T-cell (primary cell): Measurements from ENCODE around the gene ACACA. TPM values are rescaled to one million over a fixed set of nuclear protein-coding genes. Genes with fewer than 3 reads are reported as not detected.
A peak's percentile ranks its signal among the peaks of the same experiment; 100 is the strongest.
"Not testable (repeated sequence)": the region's sequence is repeated elsewhere in the genome, so short reads cannot be mapped to it uniquely, and the experiment has no call there.

ENCODE experiments used
- ATAC-seq, 4 experiments: fragments of 200-7000 bp in 3 of 4; fragments of 150-1000 bp in 1 of 4; cut with Tn5 transposase; replicated peaks in 1 of 4; 1 replicate in 3 of 4; 2 replicates in 1 of 4; pipeline ENCODE4 v1.10.0; 2021; ENCODE audit warnings: moderate library complexity in 3 of 4, mild to moderate bottlenecking in 2 of 4, moderate number of reproducible peaks in 1 of 4
- CTCF ChIA-PET, 2 donors: fragments of 300-600 bp; sonication (Branson Sonifier 250); formaldehyde crosslinking; loops; one replicate each; lab custom pipeline; 2022; ENCODE audit warnings: antibody characterized with exemption in 2 of 2; lab: Charles Lee
- POLR2A ChIA-PET, 2 donors: fragments of 300-600 bp; sonication (Branson Sonifier 250); formaldehyde crosslinking; loops; one replicate each; lab custom pipeline; 2022; ENCODE audit warnings: antibody characterized with exemption in 2 of 2; lab: Charles Lee
- DNase-seq, 35 experiments: peaks; one replicate each; pipeline versions ENCODE4 v3.0.0 to v3.0.0-alpha.2; 2013 to 2023
- H3K27ac ChIP-seq: one replicate; pipeline ENCODE4 v1.5.1; 2013; ENCODE audit warnings: low read length
- H3K27me3 ChIP-seq, 2 experiments: replicated peaks in 1 of 2; 1 replicate in 1 of 2; 2 replicates in 1 of 2; pipeline versions ENCODE4 v1.6.1 to v1.7.0; 2013; ENCODE audit warnings: low read length in 1 of 2, mixed read lengths in 1 of 2; ENCODE audit not compliant: control insufficient read depth in 2 of 2, insufficient read depth in 2 of 2; ENCODE audit errors: extremely low read depth in 1 of 2
- H3K36me3 ChIP-seq, 2 donors: 1 replicate in 1 of 2; 2 replicates in 1 of 2; pipeline versions ENCODE4 v1.6.1 to v1.7.0; 2013; ENCODE audit warnings: low read length in 1 of 2; ENCODE audit not compliant: control insufficient read depth in 2 of 2, insufficient read depth in 1 of 2; ENCODE audit errors: extremely low read depth in 1 of 2
- H3K4me1 ChIP-seq, 2 experiments: 1 replicate in 1 of 2; 2 replicates in 1 of 2; pipeline versions ENCODE4 v1.6.1 to v1.7.0; 2013; ENCODE audit warnings: low read length in 2 of 2, mixed read lengths in 1 of 2; ENCODE audit not compliant: insufficient read depth in 2 of 2, control insufficient read depth in 1 of 2; ENCODE audit errors: extremely low read depth in 1 of 2
- H3K4me3 ChIP-seq, 2 donors: 1 replicate in 1 of 2; 2 replicates in 1 of 2; pipeline versions ENCODE4 v1.5.1 to v1.7.0; 2013; ENCODE audit warnings: mild to moderate bottlenecking in 2 of 2, low read length in 1 of 2, moderate library complexity in 1 of 2; ENCODE audit not compliant: control insufficient read depth in 1 of 2; ENCODE audit errors: extremely low read depth in 1 of 2
- H3K9me3 ChIP-seq: 2 replicates; pipeline ENCODE4 v1.7.0; 2013
- H3K27ac Mint-ChIP-seq, 2 donors: one replicate each; pipeline ENCODE4 v1.8.0; 2020 to 2021; ENCODE audit warnings: mild to moderate bottlenecking in 2 of 2, mixed read lengths in 2 of 2
- H3K27me3 Mint-ChIP-seq, 2 donors: one replicate each; pipeline ENCODE4 v1.8.0; 2021 to 2022; ENCODE audit warnings: mixed read lengths in 2 of 2
- H3K36me3 Mint-ChIP-seq: one replicate; pipeline ENCODE4 v1.8.0; 2021; ENCODE audit warnings: mixed read lengths
- H3K4me1 Mint-ChIP-seq, 3 donors: one replicate each; pipeline ENCODE4 v1.8.0; 2020 to 2022; ENCODE audit warnings: mixed read lengths in 3 of 3, mild to moderate bottlenecking in 1 of 3
- H3K4me3 Mint-ChIP-seq, 3 donors: one replicate each; pipeline ENCODE4 v1.8.0; 2020 to 2022; ENCODE audit warnings: mild to moderate bottlenecking in 3 of 3, mixed read lengths in 3 of 3, moderate library complexity in 3 of 3
- H3K9me3 Mint-ChIP-seq, 3 donors: one replicate each; pipeline ENCODE4 v1.8.0; 2020 to 2022; ENCODE audit warnings: mixed read lengths in 3 of 3
- WGBS: methylation state at CpG from one replicate; pipeline ENCODE4 v1.1.5; 2013; ENCODE audit warnings: missing lambda C conversion rate; ENCODE audit not compliant: insufficient coverage; 5-methylcytosine and 5-hydroxymethylcytosine counted together
- total RNA-seq, 35 experiments: library from RNA in 6 of 35; stranded (reverse) in 6 of 35; fragments of 120-200 nt in 1 of 35; gene quantifications; one replicate each; pipeline versions ENCODE4 v1.2.1 to v1.2.4 and lab custom pipeline; 2013 to 2026

ACACA gene
- total RNA-seq, 5 donors from 2014 or later (not counting 1 experiment from before 2014, with no cell fraction given): 15.9 to 30.2 (median 18.0) TPM

DNA sequence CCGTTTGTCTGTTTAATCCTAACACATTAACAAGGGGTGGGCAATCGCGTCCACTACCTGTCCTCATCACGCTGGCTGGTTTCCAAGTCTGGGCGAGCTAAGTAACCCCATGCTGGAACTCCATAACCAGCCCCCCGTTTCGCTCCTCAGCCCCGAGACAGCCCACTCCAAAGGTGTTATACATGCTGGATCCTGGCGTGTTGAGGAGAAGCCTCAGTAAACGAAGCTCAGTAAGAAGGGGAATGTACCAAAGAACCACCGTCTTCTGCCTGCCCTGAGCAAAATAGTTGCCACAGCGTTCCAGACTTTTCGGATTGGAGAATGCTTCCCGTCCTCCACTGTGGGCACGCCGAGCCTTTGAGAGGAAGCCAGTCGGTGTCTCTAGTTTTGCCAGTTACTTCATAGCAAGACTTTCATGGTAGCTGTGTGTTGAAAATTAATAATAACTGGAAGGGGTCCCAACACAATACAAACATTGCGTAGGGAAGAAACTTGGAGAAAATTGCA, 46.9 kb downstream of the ACACA start:
- Histone ChIP-seq H3K9me3 (no peaks in the 10 kb centered on the region), H3K27ac (peak overlapping the region; percentile 69), H3K4me3 (peak overlapping the region; percentile 70 to 82), H3K36me3 (no peaks in the 10 kb centered on the region), H3K27me3 (no peaks in the 10 kb centered on the region), H3K4me1 (peaks cover 12 to 14% of the 10 kb centered on the region in 2 experiments)
- Mint-ChIP-seq H3K27ac (peak overlapping the region in 1 of 2 donors; percentile 57), H3K4me3 (peak overlapping the region; percentile 64 to 81 (median 75)), H3K27me3 (no peaks in the 10 kb centered on the region), H3K36me3 (no peaks in the 10 kb centered on the region), H3K9me3 (no peaks in the 10 kb centered on the region), H3K4me1 (peaks cover 18 to 22% (median 20%) of the 10 kb centered on the region in 3 donors)
- ATAC-seq (no peak), DNase-seq (peak in 2 of 35 experiments; percentile 0 to 1)
- ChIA-PET CTCF (interaction anchor here (0.5 to 1.4 kb wide), 4 partner anchors 14 to 84 kb away, joined by 3 to 10 read pairs (median 4); partner anchors contain the start of gene C17orf78 (in 1 of the 2)), POLR2A (interaction anchor here in 1 of 2 donors (0.6 kb wide), 1 partner anchor 37 kb away, joined by 6 read pairs; no protein-coding TSS in a partner anchor)
- 64% methylated on average over 10 of the region's 18 CpGs for whole genome bisulfite sequencing

DNA sequence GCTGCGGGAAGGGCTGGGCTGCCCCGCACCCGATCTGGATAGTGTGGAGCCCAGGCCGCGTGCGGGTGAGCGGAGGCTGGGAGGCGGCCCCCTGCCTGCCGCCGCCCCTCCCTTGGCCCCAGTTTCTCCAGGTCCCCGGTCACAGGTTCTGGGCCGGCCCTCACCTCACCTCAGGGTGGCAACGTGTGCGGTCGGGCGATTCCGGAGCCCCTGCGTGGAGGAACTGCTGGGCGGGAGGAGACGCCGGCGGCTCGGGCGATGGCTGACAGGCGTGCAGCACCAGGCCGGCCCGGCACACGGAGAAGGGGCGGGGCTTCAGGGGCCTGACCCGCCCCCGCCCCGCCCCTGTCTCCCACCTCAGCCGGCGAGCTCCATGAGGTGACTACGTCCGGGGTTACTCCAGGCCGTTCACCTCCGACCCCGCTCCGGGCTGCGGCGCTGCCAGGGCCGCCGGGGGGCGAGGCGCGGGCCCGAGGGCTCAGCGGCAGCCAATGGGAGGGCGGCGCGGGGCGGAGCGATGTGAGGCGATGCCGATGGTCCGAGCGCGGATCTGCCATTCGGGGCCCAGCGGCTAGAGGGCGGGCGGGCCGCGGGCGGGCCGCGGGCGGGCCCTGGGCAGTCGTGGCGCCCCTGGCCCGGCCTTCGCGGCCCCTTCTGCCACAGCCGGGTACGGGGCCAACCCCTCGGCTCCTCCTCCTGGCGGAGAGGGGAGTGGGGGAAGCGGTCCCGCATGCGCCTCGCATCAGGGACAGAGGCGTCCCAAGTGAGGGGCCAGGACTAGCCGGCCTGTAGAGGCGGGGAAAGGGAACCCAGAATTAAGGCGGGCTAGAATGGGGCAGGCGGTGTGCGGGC, 47.6 kb downstream of the ACACA start:
- H3K4me3 Mint-ChIP-seq: peak overlapping the region; percentile 75 to 84 (median 77)
- H3K4me1 ChIP-seq: peaks cover 12 to 14% of the 10 kb centered on the region in 2 experiments
- DNase-seq (peak; percentile 62 to 95 (median 89)), ATAC-seq (peak; percentile 92 to 95 (median 94))
- WGBS: under 1% methylated on average over 80 of the region's 88 CpGs
- CTCF ChIA-PET: interaction anchor here (0.5 to 1.4 kb wide), 8 partner anchors 15 to 1452 kb away, joined by 3 to 10 read pairs (median 4); partner anchors contain the start of genes ACACA (in 1 of the 2), C17orf78 (in 1 of the 2) and TADA2A (in 1 of the 2)
- no peaks in the 10 kb centered on the region for H3K9me3 ChIP-seq
- H3K36me3 ChIP-seq: no peaks in the 10 kb centered on the region
- H3K9me3 Mint-ChIP-seq: no peaks in the 10 kb centered on the region
- no peak overlapping the region for H3K27ac Mint-ChIP-seq
- POLR2A ChIA-PET: interaction anchor here (0.5 to 0.7 kb wide), 7 partner anchors 11 to 792 kb away, joined by 3 to 10 read pairs (median 4); no protein-coding TSS in a partner anchor
- H3K27me3 ChIP-seq: no peaks in the 10 kb centered on the region
- H3K36me3 Mint-ChIP-seq: no peaks in the 10 kb centered on the region
- peaks cover 18 to 24% (median 20%) of the 10 kb centered on the region in 3 donors for H3K4me1 Mint-ChIP-seq
- H3K27ac ChIP-seq: peak overlapping the region; percentile 69
- peak overlapping the region; percentile 70 to 82 for H3K4me3 ChIP-seq
- H3K27me3 Mint-ChIP-seq: no peaks in the 10 kb centered on the region

DNA sequence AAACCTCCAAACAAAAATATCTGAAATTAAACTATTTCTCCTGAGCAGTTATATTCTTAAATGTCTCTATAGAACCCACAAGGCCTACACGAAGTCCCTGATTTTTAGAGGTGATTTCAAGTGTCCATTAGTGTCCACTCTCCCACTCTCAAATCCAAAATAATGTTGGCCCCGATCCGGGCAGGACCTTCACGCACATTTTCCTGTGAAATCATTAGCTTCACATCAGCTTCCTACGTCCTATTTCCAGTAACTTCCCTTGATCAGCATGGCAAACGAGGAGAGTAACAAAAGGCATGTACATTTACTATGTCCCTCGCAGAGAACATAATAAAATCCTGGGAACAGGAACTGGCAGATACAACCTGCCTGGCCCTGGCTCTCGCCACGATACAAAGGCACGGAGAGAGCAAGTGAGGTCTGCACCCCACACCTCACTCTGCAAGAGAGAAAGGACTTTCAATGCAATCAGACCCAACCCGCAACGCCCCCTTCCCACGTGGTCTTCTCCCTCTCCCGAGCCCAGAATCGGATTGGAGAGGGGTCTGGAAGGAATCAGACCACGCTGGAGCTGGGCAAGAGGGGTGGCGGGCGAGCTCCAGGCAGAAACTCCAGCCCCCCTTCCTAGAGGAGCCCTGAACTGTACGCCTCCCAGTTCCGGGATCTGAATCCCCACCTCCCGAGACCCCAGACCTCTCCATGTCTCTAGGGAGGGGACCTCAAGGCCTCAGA, 48.4 kb downstream of the ACACA start:
- H3K27me3 Mint-ChIP-seq: no peaks in the 10 kb centered on the region
- H3K36me3 ChIP-seq: no peaks in the 10 kb centered on the region
- peak in 1 of 4 experiments; percentile 10 for ATAC-seq
- H3K4me1 Mint-ChIP-seq: peaks cover 18 to 24% (median 20%) of the 10 kb centered on the region in 3 donors
- H3K36me3 Mint-ChIP-seq: no peaks in the 10 kb centered on the region
- H3K9me3 ChIP-seq: no peaks in the 10 kb centered on the region
- H3K4me3 Mint-ChIP-seq: peak overlapping the region; percentile 75 to 84 (median 77)
- CTCF ChIA-PET: interaction anchor here in 1 of 2 donors (0.7 to 1.4 kb wide), 5 partner anchors 15 to 49 kb away, joined by 4 to 10 read pairs (median 4); partner anchors contain the start of genes ACACA, C17orf78 and TADA2A
- H3K27ac Mint-ChIP-seq: peak overlapping the region; percentile 71 to 80
- POLR2A ChIA-PET: interaction anchor here (0.5 to 0.6 kb wide), 5 partner anchors 12 to 757 kb away, joined by 3 to 10 read pairs (median 3); no protein-coding TSS in a partner anchor
- whole genome bisulfite sequencing: 16% methylated on average over 9 of the region's 21 CpGs
- H3K9me3 Mint-ChIP-seq: no peaks in the 10 kb centered on the region
- DNase-seq: peak in 18 of 35 experiments; percentile 1 to 33 (median 3)
- peaks cover 12 to 14% of the 10 kb centered on the region in 2 experiments for H3K4me1 ChIP-seq
- no peaks in the 10 kb centered on the region for H3K27me3 ChIP-seq
- H3K4me3 ChIP-seq: peak overlapping the region; percentile 70 to 82
- H3K27ac ChIP-seq: peak overlapping the region; percentile 28

DNA sequence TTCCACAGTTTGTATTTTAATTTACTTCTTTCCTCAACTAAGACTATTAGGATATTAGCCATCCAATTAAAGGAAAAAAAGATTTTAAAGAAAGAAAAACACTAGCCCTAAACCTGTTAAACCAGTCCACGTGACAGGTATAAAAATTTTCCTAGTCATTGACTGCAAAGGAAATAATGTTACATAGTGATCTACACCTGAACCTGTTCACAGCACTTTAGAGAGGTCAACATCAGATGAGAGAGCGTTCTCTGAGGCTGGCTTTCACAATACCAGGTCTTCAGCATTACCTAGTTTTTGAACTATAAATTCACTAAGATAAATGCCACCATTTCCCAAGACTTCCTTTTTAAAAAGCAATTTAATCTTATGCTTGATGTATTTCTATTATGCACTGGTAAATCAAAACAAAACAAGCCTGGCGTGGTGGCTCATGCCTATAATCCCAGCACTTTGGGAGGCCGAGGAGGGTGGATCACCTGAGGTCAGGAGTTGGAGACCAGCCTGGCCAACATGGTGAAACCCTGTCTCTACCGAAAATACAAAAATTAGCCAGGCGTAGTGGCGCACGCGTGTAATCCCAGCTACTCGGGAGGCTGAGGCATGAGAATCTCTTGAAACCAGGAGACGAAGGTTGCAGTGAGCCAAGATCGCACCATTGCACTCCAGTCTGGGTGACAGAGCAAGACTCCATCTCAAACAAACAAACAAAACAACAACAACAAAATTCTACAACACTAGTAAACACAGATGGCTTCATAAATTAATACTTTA, 49.7 kb downstream of the ACACA start:
- H3K27me3 ChIP-seq, DNase-seq, H3K9me3 ChIP-seq, H3K36me3 ChIP-seq, H3K36me3 Mint-ChIP-seq, H3K9me3 Mint-ChIP-seq, POLR2A ChIA-PET, H3K27me3 Mint-ChIP-seq, H3K27ac ChIP-seq, ATAC-seq, H3K4me3 ChIP-seq, CTCF ChIA-PET: not testable (repeated sequence)
- Mint-ChIP-seq H3K4me1 (peaks cover 18 to 24% (median 20%) of the 10 kb centered on the region in 3 donors), H3K27ac (peak overlapping the region in 1 of 2 donors; percentile 39), H3K4me3 (peak overlapping the region in 2 of 3 donors; percentile 75 to 84)
- 96% methylated on average over 9 of the region's 12 CpGs for WGBS
- H3K4me1 ChIP-seq: peaks cover 12 to 14% of the 10 kb centered on the region in 2 experiments

DNA sequence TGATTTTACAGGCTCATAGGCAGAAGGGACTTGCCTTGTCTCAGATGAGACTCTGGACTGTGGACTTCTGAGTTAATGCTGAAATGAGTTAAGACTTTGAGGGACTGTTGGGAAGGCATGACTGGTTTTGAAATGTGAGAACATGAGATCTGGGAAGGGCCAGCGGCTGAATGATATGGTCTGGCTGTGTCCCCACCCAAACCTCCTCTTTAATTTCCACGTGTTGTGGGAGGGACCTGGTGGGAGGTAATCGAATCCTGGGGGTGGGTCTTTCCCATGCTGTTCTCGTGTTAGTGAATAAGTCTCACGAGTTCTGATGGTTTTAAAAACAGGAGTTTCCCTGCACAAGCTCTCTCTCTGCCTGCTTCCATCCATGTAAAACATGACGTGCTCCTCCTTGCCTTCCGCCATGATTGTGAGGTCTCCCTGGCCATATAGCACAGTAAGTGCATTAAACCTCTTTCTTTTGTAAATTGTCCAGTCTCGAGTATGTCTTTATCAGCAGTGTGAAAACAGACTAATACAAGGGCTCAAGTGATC, 59.7 kb downstream of the ACACA start:
- CTCF ChIA-PET: not testable (repeated sequence)

More for the DNA sequence above, 59.7 kb downstream of the ACACA start:
- H3K27ac Mint-ChIP-seq, H3K27me3 Mint-ChIP-seq, H3K36me3 ChIP-seq, H3K4me1 ChIP-seq, H3K9me3 ChIP-seq, H3K4me3 Mint-ChIP-seq, H3K4me1 Mint-ChIP-seq, DNase-seq, H3K27me3 ChIP-seq, H3K27ac ChIP-seq, ATAC-seq, POLR2A ChIA-PET, H3K9me3 Mint-ChIP-seq, H3K4me3 ChIP-seq: not testable (repeated sequence)
- WGBS: 90% methylated on average over 4 of the region's 8 CpGs
- peaks cover 18% of the 10 kb centered on the region for H3K36me3 Mint-ChIP-seq
